Measurements from ENCODE around the gene BTD.
"Not testable (repeated sequence)": the region's sequence is repeated elsewhere in the genome, so short reads cannot be mapped to it uniquely, and the experiment has no call there.

Gene BTD

GRCh38 chr3:15604584-15604983 is 3.0 kb downstream of the BTD start:
- not testable (repeated sequence) for DNase-seq

- no peak for DNase-seq
Observed at GRCh38 chr3:15606434-15606891, 4.9 kb downstream of the BTD start.

GRCh38 chr3:15610082-15610759 is 8.7 kb downstream of the BTD start:
- DNase-seq, result peak; percentile 16 to 34

GRCh38 chr3:15611018-15611417 is 9.5 kb downstream of the BTD start:
- DNase-seq, result no peak

DNA sequence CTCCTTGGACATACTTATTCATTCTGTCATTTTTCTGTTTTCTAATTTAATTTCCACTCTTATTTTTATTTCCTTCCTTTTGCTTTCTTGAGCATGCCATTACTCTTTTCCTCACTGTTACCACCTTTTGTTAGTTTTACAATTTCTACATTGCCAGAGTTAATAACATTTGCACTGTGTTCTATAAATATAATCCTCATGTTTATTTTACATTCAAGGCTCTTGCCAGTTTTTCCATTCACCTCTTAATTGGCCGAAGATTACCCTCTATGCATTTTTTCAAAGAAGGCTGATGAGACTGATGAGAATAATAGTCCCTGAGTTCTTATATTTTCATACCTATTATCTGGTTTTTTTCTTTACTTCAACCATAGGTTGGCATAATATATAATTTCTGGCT is 10.5 kb downstream of the BTD start:
- no peak for DNase-seq

GRCh38 chr3:15614958-15615357 is 13.4 kb downstream of the BTD start:
- DNase-seq, result no peak

- DNase-seq, result no peak
Observed at GRCh38 chr3:15616053-15616452, 14.5 kb downstream of the BTD start.

GRCh38 chr3:15619659-15620464 is 18.3 kb downstream of the BTD start:
- not testable (repeated sequence) for DNase-seq

DNA sequence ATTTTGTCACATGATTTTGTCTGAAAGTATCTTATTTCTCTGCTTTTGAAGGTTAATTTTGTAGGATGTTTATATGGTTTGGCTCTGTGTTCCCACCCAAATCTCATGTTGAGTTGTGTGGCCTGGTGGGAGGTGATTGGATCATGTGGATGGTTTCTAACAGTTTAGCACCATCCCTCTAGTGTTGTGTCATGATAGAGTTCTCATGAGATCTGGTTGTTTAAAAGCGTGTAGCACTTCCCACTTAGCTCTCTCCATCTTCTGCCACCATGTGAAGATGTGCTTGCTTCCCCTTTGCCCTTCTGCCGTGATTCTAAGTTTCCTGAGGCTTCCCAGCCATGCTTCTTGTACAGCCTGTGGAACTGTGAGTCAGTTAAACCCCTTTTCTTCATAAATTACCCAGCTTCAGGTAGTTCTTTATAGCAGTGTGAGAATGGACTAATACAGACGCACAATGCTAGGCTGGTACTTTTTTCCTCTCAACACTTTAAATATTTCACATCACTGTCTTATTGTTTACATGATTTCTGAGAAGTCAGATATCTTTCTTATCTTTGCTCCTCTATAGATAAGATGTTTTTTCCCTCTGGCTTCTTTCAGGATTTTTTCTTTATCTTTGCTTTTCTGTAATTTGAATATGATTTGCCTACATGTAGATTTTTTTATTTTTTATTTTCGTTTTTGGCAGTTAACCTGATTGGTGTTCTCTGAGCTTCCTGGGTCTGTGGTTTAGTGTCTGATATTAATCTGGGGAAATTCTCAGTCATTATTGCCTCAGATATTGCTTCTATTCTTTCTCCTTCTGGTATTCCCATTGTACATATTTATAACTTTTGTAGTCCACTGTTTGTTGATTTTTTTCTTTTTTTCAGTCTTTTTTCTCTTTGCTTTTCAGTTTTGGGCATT is 22.2 kb downstream of the BTD start:
- no peak for DNase-seq

GRCh38 chr3:15628967-15629366 is 27.4 kb downstream of the BTD start:
- DNase-seq, result no peak

- DNase-seq, result peak; percentile 80 to 89
Observed at GRCh38 chr3:15629860-15630597, 28.5 kb downstream of the BTD start.

DNA sequence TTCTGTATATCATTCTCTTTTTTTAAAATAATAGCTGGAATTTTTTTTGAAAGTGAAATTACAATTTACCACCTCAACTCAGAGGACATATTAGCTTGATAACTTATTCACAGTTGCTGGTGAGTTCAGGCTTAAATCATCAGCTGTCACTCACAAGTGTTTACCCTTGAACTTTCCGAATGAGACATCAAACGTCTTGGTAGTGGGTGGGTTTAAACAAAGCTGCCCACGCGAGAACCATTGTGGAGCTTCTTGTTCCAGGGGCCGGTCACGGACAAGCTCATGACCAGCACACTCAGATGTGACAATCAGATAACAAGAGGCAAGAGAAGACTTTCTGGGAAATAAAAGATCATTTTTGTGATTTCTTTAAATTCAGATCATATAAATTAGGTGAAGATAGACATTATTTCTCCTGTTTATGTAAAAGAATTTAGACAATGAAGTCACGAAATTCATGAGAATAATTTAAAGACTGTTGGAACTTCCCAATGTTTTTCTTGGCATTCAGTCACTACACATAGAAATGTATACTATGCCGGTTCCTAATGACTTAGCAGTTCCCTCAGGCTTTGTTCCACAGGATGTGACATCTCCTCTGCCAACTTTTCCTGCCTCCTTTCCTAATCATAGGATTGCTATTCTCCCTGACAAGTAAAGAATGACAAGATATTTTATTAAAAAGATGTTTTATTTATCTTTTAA is 29.3 kb downstream of the BTD start:
- DNase-seq, result peak; percentile 52 to 78

- no peak for DNase-seq
Observed at GRCh38 chr3:15631426-15632211, 30.1 kb downstream of the BTD start.

GRCh38 chr3:15632212-15632580 is 30.7 kb downstream of the BTD start:
- no peak for DNase-seq

GRCh38 chr3:15633159-15633558 is 31.6 kb downstream of the BTD start:
- no peak for DNase-seq

GRCh38 chr3:15633766-15634598 is 32.4 kb downstream of the BTD start:
- DNase-seq, result no peak

DNA sequence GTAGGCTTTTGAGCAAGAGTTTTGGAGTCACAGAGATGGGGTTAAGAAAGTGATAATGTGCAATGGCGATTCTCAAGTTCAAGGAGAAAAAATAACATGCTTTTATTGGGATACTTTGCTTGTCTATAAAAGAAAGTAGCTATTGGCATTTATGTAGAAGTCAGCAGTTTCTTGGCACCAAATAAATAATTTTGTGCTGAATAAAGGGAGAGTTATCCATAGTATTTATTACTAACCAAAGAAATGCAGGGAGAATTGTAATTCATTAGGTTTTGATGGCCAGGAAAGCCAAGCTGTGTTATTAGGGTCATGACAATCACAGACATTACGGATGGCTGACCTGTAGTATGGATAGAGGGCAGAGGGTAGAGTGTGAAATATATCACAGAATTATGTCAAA is 33.1 kb downstream of the BTD start:
- no peak for DNase-seq

GRCh38 chr3:15635121-15635661 is 33.6 kb downstream of the BTD start:
- DNase-seq, result no peak

DNA sequence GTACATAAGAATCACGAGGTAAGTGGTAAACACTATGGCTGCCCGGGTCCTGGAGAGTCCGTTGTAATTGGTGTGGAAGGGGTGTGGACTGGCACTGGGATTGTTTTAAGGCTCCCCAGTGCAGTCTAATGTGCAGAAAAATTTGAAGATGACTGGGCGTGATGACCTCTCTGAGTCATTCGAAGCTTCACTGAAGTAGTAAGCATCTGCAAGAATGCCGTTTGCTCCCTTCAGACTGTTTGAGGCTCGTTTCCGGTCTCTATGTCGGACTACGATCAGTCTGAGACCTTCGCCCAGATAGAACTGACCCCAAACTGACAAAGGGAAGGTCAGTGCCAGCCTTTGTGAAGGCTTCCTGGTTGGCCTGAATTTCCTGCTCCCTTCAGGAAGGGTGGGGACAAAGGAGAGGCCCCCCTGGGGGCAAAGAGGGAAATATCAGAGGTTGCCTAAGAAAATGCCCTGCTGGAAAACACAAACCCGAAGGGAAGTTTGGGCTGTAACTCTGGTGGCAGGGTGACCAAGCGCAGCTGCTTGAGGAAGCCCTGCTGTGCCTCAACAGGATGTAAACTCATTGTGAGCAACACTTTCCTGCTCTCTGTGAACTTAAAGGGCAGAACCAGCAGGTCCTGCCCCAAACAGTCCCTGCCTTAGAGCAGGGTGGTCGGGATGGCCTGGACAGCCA is 34.6 kb downstream of the BTD start:
- peak; percentile 38 to 41 for DNase-seq
